GM10248 (cell line): Measurements from ENCODE around the gene ALS2.
"Not testable (repeated sequence)": the region's sequence is repeated elsewhere in the genome, so short reads cannot be mapped to it uniquely, and the experiment has no call there.

ENCODE experiments used
- CTCF ChIA-PET: fragments of 300-600 bp; sonication (Branson Sonifier 250); formaldehyde crosslinking; extraction: SDS; loops from one replicate; lab custom pipeline; 2021; ENCODE audit warnings: antibody characterized with exemption; lab: Yijun Ruan, JAX
- POLR2A ChIA-PET: fragments of 350-650 bp; sonication (Branson Sonifier 250); formaldehyde crosslinking; extraction: SDS; loops from one replicate; lab custom pipeline; 2020; ENCODE audit warnings: antibody characterized with exemption; lab: Yijun Ruan, JAX
- DNase-seq: peaks from one replicate; pipeline ENCODE4 v3.0.0; 2012; ENCODE audit errors: extremely low spot score
- CTCF ChIP-seq: IDR thresholded peaks from 2 replicates; pipeline ENCODE4 v1.5.1; 2012; ENCODE audit warnings: mild to moderate bottlenecking, low read depth; ENCODE audit errors: extremely low read depth, missing control alignments, control extremely low read depth

Gene ALS2

DNA sequence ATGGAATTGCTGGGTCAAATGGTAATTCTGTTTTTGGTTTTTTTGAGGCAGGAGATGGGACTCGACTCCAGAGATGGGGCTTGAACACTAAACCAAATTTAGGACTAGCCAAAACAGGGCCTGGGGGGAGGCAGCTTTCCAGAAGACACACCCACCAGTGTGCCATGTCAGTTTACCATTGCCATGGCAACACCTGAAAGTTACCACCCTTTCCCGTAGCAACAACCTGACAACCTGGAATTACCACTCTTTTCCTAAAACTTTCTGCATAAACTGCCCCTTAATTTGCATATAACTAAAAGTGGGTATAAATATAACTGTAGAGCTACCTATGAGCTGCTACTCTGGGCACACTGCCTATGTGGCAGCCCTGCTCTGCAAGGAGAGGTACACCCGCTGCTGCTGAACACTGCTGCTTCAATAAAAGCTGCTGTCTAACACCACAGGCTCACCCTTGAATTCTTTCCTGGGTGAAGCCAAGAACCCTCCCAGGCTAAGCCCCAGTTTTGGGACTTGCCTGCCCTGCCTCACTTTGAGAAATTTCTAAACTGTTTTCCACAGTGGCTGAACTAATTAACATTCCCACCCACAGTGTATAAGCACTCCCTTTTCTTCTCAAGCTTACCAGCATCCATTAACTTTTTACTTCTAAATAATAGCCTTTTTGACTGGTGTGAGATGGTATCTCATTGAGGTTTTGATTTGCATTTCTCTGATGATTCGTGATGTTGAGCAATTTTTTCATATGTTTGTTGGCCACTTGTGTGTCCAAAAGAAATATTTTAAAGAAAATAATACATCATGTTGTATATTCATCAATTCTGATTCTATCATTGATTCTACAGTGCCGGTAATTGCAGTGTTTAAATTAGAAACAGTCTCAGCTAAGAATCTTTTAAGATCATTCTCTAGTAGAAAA is 36.2 kb upstream of the ALS2 start:
- POLR2A ChIA-PET, result no interaction called here
- DNase-seq, result no peak
- CTCF ChIA-PET, result no interaction called here
- no peak for TF ChIP-seq CTCF

DNA sequence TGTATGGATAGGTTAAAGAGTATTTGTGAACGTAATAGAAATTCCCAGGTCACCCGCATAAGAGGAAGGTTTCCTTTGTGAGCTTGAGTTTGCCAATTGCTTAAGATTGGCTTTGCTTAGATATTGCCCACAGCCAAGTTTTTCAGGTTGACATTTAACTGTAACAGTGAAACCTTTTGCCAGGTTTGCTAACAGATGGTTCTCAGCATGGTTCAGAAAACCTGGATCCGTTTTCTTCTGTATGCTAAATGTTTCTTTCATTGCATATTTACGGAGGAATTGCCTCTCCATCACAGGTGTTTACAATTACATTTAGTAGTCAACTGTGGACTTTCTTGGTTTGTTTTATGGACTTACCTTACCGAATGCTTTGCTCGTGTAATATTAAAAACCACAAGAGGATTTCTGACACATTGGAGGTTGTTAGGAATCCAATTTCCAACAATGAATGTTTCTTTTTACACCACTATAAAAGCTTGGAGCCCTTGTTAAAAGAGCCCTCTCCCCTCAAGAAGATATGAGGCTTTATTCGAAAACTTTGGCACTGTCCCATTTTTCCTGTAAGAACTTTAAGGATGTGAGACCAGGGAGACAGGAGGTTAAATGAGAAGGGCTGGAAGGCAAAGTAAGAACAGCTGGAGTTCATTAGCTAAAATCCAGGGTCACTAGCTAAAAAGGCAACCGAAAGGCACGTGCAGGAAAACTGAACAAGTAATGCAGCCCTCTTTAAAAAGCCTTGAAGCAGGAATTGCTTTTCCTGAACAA is 33.4 kb upstream of the ALS2 start:
- no peak for TF ChIP-seq CTCF
- ChIA-PET POLR2A (no interaction called here), CTCF (no interaction called here)
- no peak for DNase-seq

DNA sequence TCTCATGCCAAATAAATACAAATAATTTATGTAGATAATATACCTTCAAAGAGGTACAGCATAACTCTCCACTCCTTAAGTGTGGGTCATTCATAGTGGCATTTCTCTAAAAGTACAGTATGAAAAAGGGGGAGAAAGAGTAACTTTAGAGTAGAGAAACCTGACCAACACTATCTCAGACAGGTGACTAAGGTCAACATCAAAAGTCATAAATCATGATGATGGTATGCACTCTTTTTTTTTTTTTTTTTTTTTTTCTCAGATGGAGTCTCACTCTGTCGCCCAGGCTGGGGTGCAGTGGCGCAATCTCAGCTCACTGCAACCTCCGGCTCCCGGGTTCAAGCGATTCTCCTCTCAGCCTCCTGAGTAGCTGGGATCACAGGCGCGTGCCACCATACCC is 29.9 kb upstream of the ALS2 start:
- POLR2A ChIA-PET, DNase-seq, CTCF ChIA-PET: not testable (repeated sequence)

DNA sequence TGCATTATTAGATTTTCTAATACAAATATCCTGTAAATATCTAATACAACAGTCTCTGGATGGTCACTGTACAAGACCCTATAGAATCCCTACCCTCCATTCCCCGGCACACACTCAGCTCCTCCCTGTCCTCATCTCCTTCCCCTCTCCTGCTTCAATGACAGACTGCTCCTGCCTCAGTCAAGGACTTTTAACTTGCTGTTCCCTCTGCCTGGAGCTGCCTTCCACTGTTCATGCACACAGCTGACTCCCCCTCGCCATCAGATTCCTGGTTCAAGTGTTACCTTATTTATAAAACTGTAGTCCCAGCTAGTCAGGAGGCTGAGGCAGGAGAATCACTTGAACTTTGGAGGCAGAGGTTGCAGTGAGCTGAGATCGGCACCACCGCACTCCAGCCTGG is 28.9 kb upstream of the ALS2 start:
- TF ChIP-seq CTCF, result no peak
- POLR2A ChIA-PET, result no interaction called here
- no peak for DNase-seq
- CTCF ChIA-PET, result no interaction called here

DNA sequence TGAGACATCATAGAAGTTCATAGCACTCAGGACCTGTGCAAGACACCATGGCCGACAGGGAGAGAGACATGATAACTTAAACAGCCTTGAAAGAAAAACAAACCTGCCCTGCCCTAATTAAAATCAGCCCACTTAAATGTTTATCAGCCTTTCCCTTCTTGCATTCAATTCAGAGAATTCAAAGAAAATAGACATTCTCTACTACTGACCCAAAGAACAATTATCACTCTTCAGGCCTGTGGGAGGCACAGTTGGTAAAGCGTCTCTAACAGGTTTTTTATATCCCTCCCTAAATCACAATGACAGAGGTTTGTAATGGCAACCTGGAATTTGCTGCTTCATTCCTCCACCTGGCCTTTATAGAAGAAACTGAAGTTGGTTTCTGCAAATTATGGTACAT is 27.3 kb upstream of the ALS2 start:
- no peak for DNase-seq
- ChIA-PET POLR2A (no interaction called here), CTCF (interaction anchor here (1.6 kb wide), 1 partner anchor 44 kb away, joined by 4 read pairs; no protein-coding TSS in a partner anchor)
- TF ChIP-seq CTCF, result no peak

- ChIA-PET POLR2A (no interaction called here), CTCF (interaction anchor here (0.7 to 1.6 kb wide), 2 partner anchors 27 to 44 kb away, joined by 3 to 4 read pairs; partner anchors contain the start of gene ALS2)
- no peak for TF ChIP-seq CTCF
- no peak for DNase-seq
Observed at GRCh38 chr2:201807452-201807999, 26.8 kb upstream of the ALS2 start.
